ENCODE results near the gene PTPRT.

Gene PTPRT

GRCh38 chr20:42510686-42511085 is 679.0 kb downstream of the PTPRT start:
- no peak for DNase-seq

DNA sequence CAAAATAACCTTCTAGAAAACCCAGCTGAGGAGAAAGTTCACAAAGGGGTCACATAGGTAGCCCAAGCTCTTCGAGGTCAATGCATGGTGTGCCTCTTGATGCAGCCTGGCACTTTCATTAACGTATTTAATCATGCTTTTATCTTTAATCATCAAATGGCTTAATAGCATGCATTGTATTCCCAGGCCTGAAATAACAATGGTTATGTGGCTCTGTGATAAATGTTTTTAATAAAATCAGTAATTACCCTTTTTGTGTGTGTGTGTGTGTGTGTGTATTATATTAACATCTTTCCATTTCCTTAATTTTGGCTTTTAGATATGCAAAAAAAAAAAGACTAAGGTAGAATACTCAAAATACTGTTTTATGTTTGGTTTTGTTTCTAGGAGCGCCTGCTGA is 681.8 kb downstream of the PTPRT start:
- DNase-seq = no peak

DNA sequence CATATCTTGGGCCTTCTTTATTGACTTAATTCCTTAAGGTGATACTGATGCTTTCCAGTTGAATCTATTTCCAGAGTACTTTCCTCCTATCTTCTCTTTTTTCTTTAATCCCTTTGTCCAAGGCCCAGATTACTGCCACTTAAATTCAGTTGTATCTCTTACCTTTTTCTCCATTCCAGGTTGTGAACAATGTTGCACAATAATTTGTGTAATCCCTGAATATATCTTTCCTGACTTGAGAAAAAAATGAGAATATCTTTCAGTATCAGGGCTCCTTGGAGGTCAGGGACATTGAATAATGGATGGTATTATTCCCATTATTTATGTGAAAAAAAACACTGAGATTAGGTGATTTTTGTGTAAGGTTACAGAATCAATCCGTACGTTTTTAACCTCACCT is 683.3 kb downstream of the PTPRT start:
- no peak for DNase-seq

- DNase-seq = no peak
These were observed 687.1 kb downstream of the PTPRT start for GRCh38 chr20:42502591-42502990.

- no peak for DNase-seq
These were observed 693.1 kb downstream of the PTPRT start for GRCh38 chr20:42496595-42496994.

DNA sequence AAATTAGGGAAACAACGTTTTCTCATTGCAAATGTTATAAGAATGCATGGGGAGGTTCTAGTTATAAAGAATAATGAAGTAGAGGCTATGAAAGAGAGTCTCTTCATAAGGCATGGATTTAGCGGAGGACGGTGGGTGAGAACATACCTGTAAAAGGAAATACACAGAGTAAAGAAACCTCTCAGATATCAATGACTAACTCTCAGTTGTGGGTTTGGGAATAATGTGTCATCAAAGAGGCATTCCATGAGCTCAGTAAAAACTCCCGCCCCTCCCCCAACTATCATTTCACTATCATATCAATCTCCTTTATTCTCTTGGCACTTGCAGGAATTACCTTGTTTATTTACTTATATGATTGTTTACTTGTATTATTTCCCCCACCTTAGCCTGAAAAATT is 695.4 kb downstream of the PTPRT start:
- DNase-seq = no peak

DNA sequence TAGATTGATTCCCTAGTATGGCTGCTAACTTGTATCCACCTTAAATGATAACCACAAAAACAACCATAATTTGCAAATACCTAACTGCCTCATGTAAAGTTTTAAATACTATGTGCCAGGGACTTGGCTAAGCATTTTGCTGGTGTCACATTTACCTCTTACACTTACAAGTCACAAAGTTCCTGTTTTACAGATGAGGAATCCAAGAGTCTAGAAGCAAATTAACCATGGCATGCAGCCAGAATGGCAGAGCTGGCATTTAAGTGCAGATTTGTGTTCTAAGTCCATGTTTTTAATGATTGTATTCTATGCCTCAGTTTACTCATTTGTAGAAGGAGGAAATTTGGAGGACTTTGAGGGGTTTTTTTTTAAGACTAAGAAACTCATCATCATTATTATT is 696.7 kb downstream of the PTPRT start:
- no peak for DNase-seq

GRCh38 chr20:42492290-42492689 is 697.4 kb downstream of the PTPRT start:
- no peak for DNase-seq

DNA sequence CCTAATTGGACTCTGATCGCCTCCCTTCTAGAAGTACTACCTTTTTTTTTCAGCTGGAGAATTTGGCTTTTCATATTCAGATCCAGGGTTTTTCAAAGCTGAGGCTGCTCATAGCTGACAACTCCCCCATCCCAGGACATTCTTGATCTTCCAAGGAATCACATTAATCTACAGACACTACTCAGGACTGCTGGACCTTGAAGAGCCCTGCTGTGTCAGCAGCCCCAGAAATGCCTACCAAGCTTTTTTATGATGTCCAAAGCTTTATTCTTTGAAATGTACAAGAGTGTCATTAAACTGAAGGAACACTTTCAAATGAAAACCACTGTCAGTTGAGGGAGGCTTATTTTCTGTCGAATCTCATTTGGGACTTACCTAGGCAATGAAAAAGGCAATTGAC is 704.1 kb downstream of the PTPRT start:
- no peak for DNase-seq

DNA sequence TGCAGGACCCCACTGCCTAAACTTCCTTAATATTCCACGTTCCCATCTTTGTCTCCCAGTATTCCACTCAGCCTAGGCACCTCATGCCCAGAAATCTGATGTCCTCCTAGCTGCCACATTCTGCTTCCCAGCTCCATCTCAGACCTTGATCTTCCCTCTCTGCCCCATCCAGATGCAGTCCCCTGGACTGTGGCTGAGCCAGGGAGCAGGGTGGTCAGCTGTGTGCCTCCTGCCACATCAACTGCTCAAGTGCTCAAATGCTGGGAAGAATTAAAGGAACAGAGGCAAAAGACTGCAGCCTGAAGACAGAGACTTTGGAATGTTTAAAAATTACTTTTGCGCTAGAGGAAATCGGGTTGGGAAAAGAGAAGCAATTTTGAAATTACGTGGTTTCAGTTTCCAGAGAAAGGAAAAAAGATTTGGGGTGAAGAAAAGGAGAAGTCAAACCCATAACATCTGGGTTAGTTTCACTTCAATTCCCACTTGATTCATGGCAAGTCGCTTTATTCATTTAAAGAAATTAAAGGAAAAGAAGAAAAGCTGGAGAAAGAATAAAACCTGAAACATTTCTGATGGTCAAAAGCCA is 704.8 kb downstream of the PTPRT start:
- no peak for DNase-seq

- DNase-seq = no peak
These were observed 705.4 kb downstream of the PTPRT start for GRCh38 chr20:42484335-42484734.

DNA sequence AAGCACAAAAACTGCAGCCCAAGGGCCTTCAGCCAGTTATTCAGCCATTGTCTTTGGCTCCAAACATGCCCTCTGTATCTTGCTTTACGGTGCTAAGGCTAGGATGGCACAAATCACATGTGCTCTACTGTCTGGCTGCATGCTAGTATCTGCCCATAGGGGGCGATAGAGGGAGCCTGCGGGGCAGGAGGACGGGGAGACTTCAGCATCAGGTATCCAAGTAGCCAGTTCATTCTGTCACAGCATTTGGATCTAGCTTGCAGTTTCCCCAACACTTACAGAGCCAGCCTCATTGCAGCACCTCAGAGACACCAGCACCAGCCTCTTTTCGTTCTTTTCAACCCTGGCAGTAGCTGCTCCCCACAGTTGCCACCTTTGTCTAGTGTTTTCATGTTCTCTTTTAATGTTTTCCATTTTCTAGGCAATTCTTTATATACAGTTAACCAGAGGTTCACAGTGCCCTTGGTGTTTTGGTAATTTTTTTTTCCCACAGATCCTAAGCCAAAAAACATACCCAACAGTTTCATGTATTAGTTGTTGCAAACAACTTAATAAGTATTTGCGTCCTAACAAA is 705.9 kb downstream of the PTPRT start:
- no peak for DNase-seq

GRCh38 chr20:42482808-42483207 is 706.9 kb downstream of the PTPRT start:
- no peak for DNase-seq

DNA sequence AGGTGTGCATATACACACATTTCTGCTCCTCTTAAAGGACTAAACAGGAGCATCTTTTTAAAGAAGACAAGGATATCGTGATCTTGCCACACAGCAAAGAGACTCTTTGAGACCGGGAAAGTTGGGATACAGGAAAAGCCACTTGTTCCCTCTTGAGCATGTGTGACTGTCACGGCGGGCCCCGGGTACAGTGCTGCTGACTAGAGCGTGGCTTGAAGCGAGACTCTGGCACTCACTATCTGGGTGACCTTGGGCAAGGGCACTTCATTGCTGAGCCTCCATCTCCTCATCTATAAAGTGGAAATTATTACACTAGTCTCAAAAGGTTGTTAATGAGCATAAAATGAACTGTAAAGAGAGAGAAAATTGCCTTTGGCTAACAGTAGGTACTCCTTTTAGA is 713.9 kb downstream of the PTPRT start:
- no peak for DNase-seq

DNA sequence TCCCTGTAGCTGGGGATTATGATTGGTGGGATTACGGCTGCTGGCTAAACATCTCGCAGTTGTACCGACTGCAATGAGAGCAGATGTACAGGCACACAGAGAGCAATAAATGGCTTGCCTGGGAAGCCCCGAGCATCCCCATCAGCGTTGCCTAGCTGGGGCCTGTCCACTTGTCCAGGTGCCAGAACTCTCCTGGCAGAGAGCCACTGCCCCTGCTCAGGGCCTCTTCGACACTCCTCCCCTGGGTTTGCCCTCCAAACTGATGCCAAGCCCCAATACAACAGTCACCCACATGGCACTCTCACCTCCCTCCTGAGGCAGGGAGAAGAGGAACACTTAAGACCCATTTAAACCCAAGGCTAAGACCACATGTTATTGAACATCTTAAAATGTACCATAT is 715.1 kb downstream of the PTPRT start:
- no peak for DNase-seq

GRCh38 chr20:42472198-42472597 is 717.5 kb downstream of the PTPRT start:
- DNase-seq = no peak

DNA sequence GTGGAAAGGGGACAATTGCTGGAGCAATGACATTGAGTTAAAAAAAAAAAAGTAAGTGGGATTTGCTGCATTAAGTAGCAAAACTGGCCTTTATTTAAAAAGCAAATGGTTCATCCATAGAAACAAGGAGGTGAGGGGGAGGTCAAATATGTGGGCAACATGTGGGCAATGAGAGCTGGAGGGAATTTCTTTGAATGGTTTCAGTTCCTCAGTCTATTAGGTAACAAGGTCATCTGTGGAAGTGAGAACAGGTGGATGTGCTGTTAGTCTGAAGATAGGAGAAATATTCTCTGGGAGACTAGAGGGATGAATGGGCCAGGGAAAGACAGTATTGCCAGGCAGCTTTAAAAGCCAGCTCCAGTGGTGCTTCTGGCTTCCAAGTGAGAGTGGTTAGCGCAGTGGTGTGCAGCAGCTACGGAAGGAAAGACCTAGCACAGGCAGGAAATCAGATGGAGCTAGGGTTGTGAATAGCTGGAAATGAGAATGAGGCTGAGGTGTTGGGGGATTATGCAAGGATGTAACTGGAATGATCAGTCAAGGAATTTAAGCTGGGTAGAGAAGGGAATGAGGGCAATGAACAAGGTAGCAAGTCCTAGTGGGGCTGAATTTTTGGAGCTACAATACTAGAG is 727.6 kb downstream of the PTPRT start:
- no peak for DNase-seq

DNA sequence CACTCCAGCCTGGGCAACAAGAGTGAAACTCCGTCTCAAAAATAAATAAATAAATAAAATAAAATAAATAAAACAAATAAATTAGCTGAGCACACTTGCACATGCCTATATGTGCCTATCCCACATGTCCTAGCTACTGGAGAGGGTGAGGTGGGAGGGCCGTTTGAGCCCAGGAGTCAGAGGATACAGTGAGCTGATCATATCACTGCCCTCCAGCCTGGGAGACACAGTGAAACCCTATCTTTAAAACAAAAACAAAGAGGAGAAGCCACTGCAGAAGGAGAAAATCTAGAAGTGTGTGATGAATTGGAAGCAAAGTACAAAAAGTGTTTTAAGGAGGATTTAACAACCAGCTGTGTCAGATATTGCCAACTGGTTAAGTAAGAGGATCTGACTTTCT is 728.4 kb downstream of the PTPRT start:
- no peak for DNase-seq

DNA sequence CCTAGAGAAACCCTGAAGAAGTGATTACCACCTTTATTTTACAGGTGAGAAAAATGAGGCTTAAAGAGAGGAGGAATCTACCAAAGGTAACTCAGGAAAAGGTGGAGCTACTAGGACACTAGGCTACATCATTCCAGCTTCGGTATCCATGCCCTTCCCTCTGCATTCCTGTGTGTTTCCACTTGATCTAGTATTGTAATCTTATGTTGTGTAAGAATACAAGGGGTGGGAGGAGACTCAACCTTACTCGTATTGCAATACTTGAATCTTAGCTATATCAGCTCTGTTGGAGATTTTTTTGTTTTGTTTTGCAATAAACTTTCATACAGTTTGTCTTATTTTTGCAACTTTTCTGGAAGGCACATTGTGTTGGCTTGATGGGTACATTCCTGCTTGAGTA is 742.4 kb downstream of the PTPRT start:
- no peak for DNase-seq

- DNase-seq = no peak
These were observed 744.9 kb downstream of the PTPRT start for GRCh38 chr20:42444799-42445198.

DNA sequence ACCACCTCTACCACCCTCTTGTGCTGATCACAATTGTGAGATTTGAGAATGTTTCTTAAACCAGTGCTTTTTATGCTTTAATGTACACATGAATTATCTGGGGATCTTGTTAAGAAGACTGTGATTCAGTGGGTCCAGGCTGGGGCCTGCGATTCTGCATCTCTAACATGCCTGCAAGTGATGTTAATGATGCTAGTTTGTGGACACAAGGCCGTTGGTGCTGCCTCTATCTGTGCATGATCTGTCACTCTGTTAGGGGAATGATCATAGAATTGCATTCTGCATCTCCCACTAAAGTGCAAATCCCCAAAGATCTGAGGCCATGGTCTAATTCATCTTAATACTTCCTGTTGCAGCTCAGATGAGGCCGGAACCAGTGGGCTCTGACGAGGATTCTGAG is 746.5 kb downstream of the PTPRT start:
- DNase-seq = no peak

DNA sequence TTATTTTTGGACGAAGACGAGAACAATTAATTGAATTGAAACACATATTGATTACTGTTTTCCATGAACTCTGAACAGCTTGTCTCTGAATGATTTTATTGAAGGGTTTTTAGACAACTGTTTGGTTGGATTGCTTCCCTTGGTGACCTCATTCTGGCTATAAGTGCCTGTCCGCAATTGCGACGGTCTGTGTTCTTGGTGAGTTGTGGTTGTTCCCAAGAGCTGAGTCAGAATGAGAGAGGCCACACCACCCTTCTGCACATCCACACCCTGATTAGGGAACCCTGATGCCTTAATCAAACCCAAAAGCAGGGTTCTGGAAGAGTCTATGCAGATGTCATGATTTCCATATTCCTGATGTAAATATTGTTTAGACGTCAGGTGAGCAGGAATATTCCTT is 747.0 kb downstream of the PTPRT start:
- no peak for DNase-seq

DNA sequence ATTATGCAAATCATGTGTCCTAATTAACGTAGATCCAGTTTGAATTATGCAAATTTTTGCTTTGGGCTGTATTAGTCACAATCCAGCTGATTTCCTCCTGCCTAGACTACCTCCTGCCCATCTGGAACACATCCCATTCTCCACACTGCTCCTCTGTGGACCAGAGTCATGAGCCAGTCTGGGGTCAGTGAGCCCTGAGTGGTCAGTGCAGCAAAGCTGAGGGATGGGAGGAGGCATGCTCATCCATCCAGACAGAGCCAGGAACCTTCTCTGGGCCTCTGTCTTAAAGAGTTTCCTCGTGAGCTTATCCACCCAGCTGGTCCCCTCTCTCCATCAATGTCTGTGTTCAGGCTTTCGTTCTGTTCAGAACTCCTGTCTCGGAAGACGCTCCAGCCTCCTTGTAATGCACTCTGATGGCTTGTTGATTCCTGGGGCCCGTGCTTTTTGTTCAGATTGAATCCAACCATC is 747.8 kb downstream of the PTPRT start:
- no peak for DNase-seq

DNA sequence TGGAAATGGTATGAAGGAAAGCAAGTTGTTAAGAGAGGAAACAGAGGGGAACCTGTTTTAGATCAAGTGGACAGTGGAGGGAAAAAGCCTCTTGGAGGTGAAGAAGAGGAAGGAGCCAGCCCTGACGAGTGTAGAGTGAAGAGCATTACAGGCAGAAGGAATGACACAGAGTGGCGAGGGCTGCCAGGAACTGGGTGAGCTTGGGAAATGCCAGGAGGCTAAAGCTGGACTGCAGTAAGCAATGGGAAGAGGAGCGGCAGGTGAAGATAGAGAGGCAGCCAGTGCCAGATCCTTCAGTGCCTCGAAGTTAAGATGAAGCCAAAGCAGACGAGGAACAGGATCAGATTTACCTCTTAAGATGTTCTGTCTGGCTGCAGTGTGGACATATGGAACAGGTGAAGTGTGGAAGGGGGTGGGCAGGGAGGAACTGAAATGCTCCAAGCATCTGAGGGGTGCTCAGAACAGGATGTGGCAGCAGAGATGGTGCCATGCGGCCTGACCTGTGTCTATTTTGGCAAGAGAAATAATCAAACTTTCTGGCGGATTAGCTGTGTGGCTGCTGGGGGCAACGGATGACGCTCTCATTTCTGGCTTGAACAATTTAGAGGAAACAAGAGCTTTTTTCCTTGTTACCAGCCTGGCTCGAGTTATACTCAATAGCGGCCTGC is 748.4 kb downstream of the PTPRT start:
- no peak for DNase-seq
